HCT116 (cell line): Measurements from ENCODE around the gene PRKAR1A. TPM values are rescaled to one million over a fixed set of nuclear protein-coding genes. Genes with fewer than 3 reads are reported as not detected.

Experiments
- ATAC-seq: fragments of 200-7000 bp; cut with Tn5 transposase; 2 replicates; pipeline ENCODE4 v1.9.1; 2020; ENCODE audit warnings: mild to moderate bottlenecking, moderate library complexity
- BruUV-seq: library from RNA; stranded (reverse); fragments of 400-500 nt; replicated peaks from 2 replicates; lab custom pipeline; 2021; lab: Mats Ljungman, UMichigan
- CTCF ChIA-PET: fragments of 300-600 bp; sonication (Branson Sonifier 250); formaldehyde crosslinking; loops from one replicate; lab custom pipeline; 2021; ENCODE audit warnings: antibody characterized with exemption; lab: Charles Lee
- POLR2A ChIA-PET: fragments of 300-600, 350-600 bp; sonication (Branson Sonifier 250); formaldehyde crosslinking; loops from one replicate; lab custom pipeline; 2021; ENCODE audit warnings: antibody characterized with exemption; lab: Charles Lee
- RAD21 ChIA-PET, 2 experiments: fragments of 300-600 bp; sonication (Branson Sonifier 250); formaldehyde crosslinking; loops; one replicate each; lab custom pipeline; 2023; ENCODE audit warnings: low total read pairs in 2 of 2; ENCODE audit not compliant: uncharacterized antibody in 2 of 2, unreplicated experiment in 2 of 2, low non-redundant PET in 1 of 2; lab: Charles Lee
- DNase-seq: peaks from one replicate; pipeline ENCODE4 v3.0.0-alpha.2; 2010; ENCODE audit warnings: low read depth, low spot score
- H2AFZ ChIP-seq: fragments of 200-600 bp; shearing (Covaris generic), sonication (generic); 2 replicates; pipeline ENCODE4 v1.6.1; 2017; ENCODE audit warnings: low read depth, mixed run types, mixed read lengths, antibody characterized with exemption, low read length; ENCODE audit not compliant: poor library complexity, severe bottlenecking
- H3K27ac ChIP-seq: 2 replicates; pipeline ENCODE4 v1.5.1; 2012; ENCODE audit warnings: low read depth, low read length
- H3K27me3 ChIP-seq: fragments of 200-600 bp; sonication (generic); 2 replicates; pipeline ENCODE4 v1.6.1; 2016; ENCODE audit warnings: mixed run types, low read length, mixed read lengths; ENCODE audit not compliant: insufficient read depth
- H3K36me3 ChIP-seq, 2 experiments: fragments of 200-500 bp in 1 of 2; fragments of 200-600 bp in 1 of 2; sonication (Bioruptor generic) in 1 of 2; sonication (generic) in 1 of 2; 2 replicates each; pipeline versions ENCODE4 v1.5.1 to v1.6.1; 2014 to 2016; ENCODE audit warnings: low read length in 2 of 2, inconsistent platforms in 1 of 2, mixed read lengths in 1 of 2, mixed run types in 1 of 2; ENCODE audit not compliant: insufficient read depth in 2 of 2, control insufficient read depth in 1 of 2
- H3K4me1 ChIP-seq, 2 experiments: fragments of 200-600 bp in 1 of 2; sonication (generic) in 1 of 2; 2 replicates each; pipeline versions ENCODE4 v1.5.1 to v1.6.1; 2012 to 2017; ENCODE audit warnings: low read length in 2 of 2, inconsistent platforms in 1 of 2, mild to moderate bottlenecking in 1 of 2, mixed read lengths in 1 of 2, mixed run types in 1 of 2, moderate library complexity in 1 of 2; ENCODE audit not compliant: insufficient read depth in 2 of 2, control insufficient read depth in 1 of 2
- H3K4me2 ChIP-seq: fragments of 200-600 bp; sonication (generic); 2 replicates; pipeline ENCODE4 v1.6.1; 2017; ENCODE audit warnings: mixed run types, low read length, mixed read lengths
- H3K4me3 ChIP-seq, 2 experiments: fragments of 200-600 bp in 1 of 2; sonication (generic) in 1 of 2; replicated peaks in 1 of 2; 2 replicates each; pipeline ENCODE4 v1.5.1; 2011 to 2016; ENCODE audit warnings: low read length in 2 of 2, control low read depth in 1 of 2, low read depth in 1 of 2, mild to moderate bottlenecking in 1 of 2, mixed read lengths in 1 of 2, mixed run types in 1 of 2
- H3K79me2 ChIP-seq: fragments of 200-600 bp; sonication (generic); 2 replicates; pipeline ENCODE4 v1.6.1; 2017; ENCODE audit warnings: mild to moderate bottlenecking, mixed run types, low read length, moderate library complexity, mixed read lengths; ENCODE audit not compliant: insufficient read depth
- H3K9ac ChIP-seq: fragments of 200-600 bp; sonication (generic); 2 replicates; pipeline ENCODE4 v1.6.1; 2016; ENCODE audit warnings: low read length, mixed read lengths
- H3K9me2 ChIP-seq: fragments of 200-600 bp; sonication (generic), shearing (Covaris generic); 2 replicates; pipeline ENCODE4 v1.6.1; 2017; ENCODE audit warnings: mixed run types, mild to moderate bottlenecking, moderate library complexity; ENCODE audit not compliant: insufficient read depth
- H3K9me3 ChIP-seq, 2 experiments: fragments of 200-500 bp in 1 of 2; fragments of 200-600 bp in 1 of 2; sonication (Bioruptor generic) in 1 of 2; sonication (generic) in 1 of 2; 2 replicates each; pipeline ENCODE4 v1.6.1; 2014 to 2017; ENCODE audit warnings: low read length in 2 of 2, mixed read lengths in 2 of 2, inconsistent platforms in 1 of 2, low read depth in 1 of 2, mild to moderate bottlenecking in 1 of 2, mixed run types in 1 of 2, moderate library complexity in 1 of 2; ENCODE audit not compliant: control insufficient read depth in 1 of 2, insufficient read depth in 1 of 2
- H4K20me1 ChIP-seq: fragments of 200-600 bp; sonication (generic), shearing (Covaris generic); 2 replicates; pipeline ENCODE4 v1.6.1; 2017; ENCODE audit warnings: mixed run types, mild to moderate bottlenecking, moderate library complexity; ENCODE audit not compliant: insufficient read depth
- ATF3 ChIP-seq: IDR thresholded peaks from 2 replicates; pipeline ENCODE4 v1.6.1; 2012
- CBX3 ChIP-seq: IDR thresholded peaks from 2 replicates; pipeline ENCODE4 v1.6.1; 2012; ENCODE audit warnings: low read depth
- CEBPB ChIP-seq: IDR thresholded peaks from 2 replicates; pipeline ENCODE4 v1.6.1; 2012; ENCODE audit warnings: low read depth
- CTCF ChIP-seq, 3 experiments: fragments of 200-600 bp in 1 of 3; sonication (generic) in 1 of 3; IDR thresholded peaks in 2 of 3; conservative IDR thresholded peaks in 1 of 3; 2 replicates each; pipeline ENCODE4 v1.5.1; 2012 to 2017; ENCODE audit warnings: low read depth in 2 of 3, low read length in 2 of 3, antibody characterized with exemption in 1 of 3, borderline replicate concordance in 1 of 3, control low read depth in 1 of 3, mild to moderate bottlenecking in 1 of 3, mixed read lengths in 1 of 3, mixed run types in 1 of 3, moderate library complexity in 1 of 3; ENCODE audit not compliant: insufficient read depth in 1 of 3
- EGR1 ChIP-seq: IDR thresholded peaks from 2 replicates; pipeline ENCODE4 v1.6.1; 2012; ENCODE audit warnings: low read depth
- ELF1 ChIP-seq: IDR thresholded peaks from 2 replicates; pipeline ENCODE4 v1.6.1; 2012; ENCODE audit warnings: low read depth, borderline replicate concordance
- EZH2 ChIP-seq: fragments of 200-600 bp; sonication (generic); IDR thresholded peaks from 2 replicates; pipeline ENCODE4 v1.6.1; 2017; ENCODE audit warnings: antibody characterized with exemption, mixed run types
- EZH2phosphoT487 ChIP-seq: fragments of 200-600 bp; IDR thresholded peaks from 2 replicates; pipeline ENCODE4 v1.6.1; 2018; ENCODE audit warnings: antibody characterized with exemption, borderline replicate concordance
- FOSL1 ChIP-seq: IDR thresholded peaks from 2 replicates; pipeline ENCODE4 v1.6.1; 2012; ENCODE audit warnings: low read depth
- JUND ChIP-seq: IDR thresholded peaks from 2 replicates; pipeline ENCODE4 v1.6.1; 2012
- MAX ChIP-seq: IDR thresholded peaks from 2 replicates; pipeline ENCODE4 v1.6.1; 2012
- POLR2A ChIP-seq: IDR thresholded peaks from 2 replicates; pipeline ENCODE4 v1.7.0; 2011; ENCODE audit warnings: borderline replicate concordance; ENCODE audit not compliant: insufficient read depth, insufficient read length; ENCODE audit errors: extremely low read depth
- POLR2AphosphoS5 ChIP-seq: IDR thresholded peaks from 2 replicates; pipeline ENCODE4 v1.6.1; 2011; ENCODE audit warnings: mild to moderate bottlenecking, low read depth, low read length, moderate library complexity
- SIN3A ChIP-seq: IDR thresholded peaks from 2 replicates; pipeline ENCODE4 v1.6.1; 2012; ENCODE audit warnings: low read depth
- SP1 ChIP-seq: IDR thresholded peaks from 2 replicates; pipeline ENCODE4 v1.6.1; 2012; ENCODE audit warnings: low read depth
- TCF7L2 ChIP-seq: IDR thresholded peaks from 2 replicates; pipeline ENCODE4 v1.7.0; 2011; ENCODE audit warnings: borderline replicate concordance, inconsistent platforms; ENCODE audit not compliant: insufficient read depth, insufficient read length; ENCODE audit errors: extremely low read depth
- YY1 ChIP-seq: IDR thresholded peaks from 2 replicates; pipeline ENCODE4 v1.6.1; 2011; ENCODE audit warnings: low read length, low read depth, moderate library complexity, mild to moderate bottlenecking; ENCODE audit not compliant: insufficient replicate concordance; ENCODE audit errors: extremely low read depth
- ZBTB33 ChIP-seq: IDR thresholded peaks from 2 replicates; pipeline ENCODE4 v1.6.1; 2011; ENCODE audit warnings: mild to moderate bottlenecking, low read length, moderate library complexity; ENCODE audit not compliant: insufficient replicate concordance; ENCODE audit errors: extremely low read depth
- ZFX ChIP-seq: fragments of 450-650 bp; IDR thresholded peaks from 2 replicates; pipeline ENCODE4 v1.6.1; 2017
- ZNF274 ChIP-seq: fragments of 200-500 bp; sonication (Bioruptor generic); IDR thresholded peaks from 2 replicates; pipeline ENCODE4 v1.6.1; 2014; ENCODE audit warnings: mild to moderate bottlenecking, low read depth, low read length, inconsistent platforms
- intact Hi-C: fragments of 100-400 bp; cut with micrococcal nuclease; formaldehyde crosslinking; loops from 2 replicates; pipeline ENCODE4 v1.10.0; 2022
- total RNA-seq: library from RNA; stranded (reverse); gene quantifications from one replicate; pipeline ENCODE4 v1.2.1, GENCODE V29; 2021; ENCODE audit not compliant: unreplicated experiment

Gene PRKAR1A
- total RNA-seq, 1 experiment from 2014 or later, result 295 TPM

GRCh38 chr17:68577497-68577821, 65.2 kb downstream of the PRKAR1A start:
- intact Hi-C loops, result no loop called here

More at GRCh38 chr17:68577497-68577821, 65.2 kb downstream of the PRKAR1A start:
- ATAC-seq (no peak), DNase-seq (no peak)
- no peaks in the 10 kb centered on the region for H3K36me3 ChIP-seq
- no TSS peak for BruUV-seq
- H3K4me3 ChIP-seq, result no peak overlapping the region
- H3K79me2 ChIP-seq, result no peaks in the 10 kb centered on the region
- H4K20me1 ChIP-seq, result no peaks in the 10 kb centered on the region
- H3K27me3 ChIP-seq, result no peaks in the 10 kb centered on the region
- RAD21 ChIA-PET, result no interaction called here
- H3K27ac ChIP-seq, result no peak overlapping the region
- H2AFZ ChIP-seq, result no peak overlapping the region
- CTCF ChIA-PET, result interaction anchor here (1.0 kb wide), 1 partner anchor 34 kb away, joined by 3 read pairs; no protein-coding TSS in a partner anchor
- H3K9me3 ChIP-seq, result no peaks in the 10 kb centered on the region
- POLR2A ChIA-PET, result no interaction called here
- no peaks in the 10 kb centered on the region for H3K9me2 ChIP-seq
- no peak overlapping the region for H3K4me2 ChIP-seq
- no peaks in the 10 kb centered on the region for H3K4me1 ChIP-seq
- H3K9ac ChIP-seq, result no peak overlapping the region
- no peak for TF ChIP-seq MAX
- TF ChIP-seq CBX3, result no peak
- TF ChIP-seq EZH2, result no peak
- no peak for TF ChIP-seq ELF1
- no peak for TF ChIP-seq POLR2AphosphoS5
- TF ChIP-seq SIN3A, result no peak
- no peak for TF ChIP-seq FOSL1
- TF ChIP-seq EGR1, result no peak
- TF ChIP-seq SP1, result no peak
- TF ChIP-seq POLR2A, result no peak
- TF ChIP-seq ATF3, result no peak
- TF ChIP-seq ZNF274, result no peak
- TF ChIP-seq ZFX, result no peak
- no peak for TF ChIP-seq JUND
- TF ChIP-seq ZBTB33, result no peak
- TF ChIP-seq CEBPB, result no peak
- TF ChIP-seq EZH2phosphoT487, result no peak
- TF ChIP-seq CTCF (IDR thresholded peaks at IDR 0.05 in 2 of 3, conservative IDR thresholded peaks at IDR 0.05 in 1 of 3; ENCODE audit: borderline replicate concordance in 1 of 3, insufficient read depth in 1 of 3, low read depth in 2 of 3, low read length in 2 of 3), result no peak
- TF ChIP-seq TCF7L2, result no peak
- TF ChIP-seq YY1, result no peak
